Astrocyte of the spinal cord (primary cell): ENCODE results near the gene PDF.

Source experiments
- DNase-seq: peaks from one replicate; pipeline ENCODE4 v3.0.0; 2011; ENCODE audit warnings: low read depth, low spot score
- H3K4me3 ChIP-seq: 2 replicates; pipeline ENCODE4 v1.5.1; 2011; ENCODE audit warnings: low read depth, mild to moderate bottlenecking, low read length, moderate library complexity
- CTCF ChIP-seq: IDR thresholded peaks from 2 replicates; pipeline ENCODE4 v1.5.1; 2012; ENCODE audit warnings: low read depth, mild to moderate bottlenecking, low read length, inconsistent platforms
- in situ Hi-C: cut with HindIII; loops from 2 replicates; pipeline ENCODE4 v1.10.0; 2017; ENCODE audit warnings: low sequenced_read_pairs

PDF gene

GRCh38 chr16:69286941-69287713 lies 43.3 kb downstream of the PDF start:
- DNase-seq = peak; percentile 83
- peak; percentile 49 for TF ChIP-seq CTCF
- no peak overlapping the region for H3K4me3 ChIP-seq
- in situ Hi-C loops = no loop called here

- TF ChIP-seq CTCF = no peak
- DNase-seq = no peak
- in situ Hi-C loops = no loop called here
- no peak overlapping the region for H3K4me3 ChIP-seq
Measured at GRCh38 chr16:69285240-69285639, 45.1 kb downstream of the PDF start.

- no peak for TF ChIP-seq CTCF
- no peak for DNase-seq
- in situ Hi-C loops = no loop called here
- H3K4me3 ChIP-seq = no peak overlapping the region
Measured at GRCh38 chr16:69283851-69284250, 46.5 kb downstream of the PDF start.

GRCh38 chr16:69277413-69277812 lies 53.0 kb downstream of the PDF start:
- no peak overlapping the region for H3K4me3 ChIP-seq
- DNase-seq = no peak
- in situ Hi-C loops = no loop called here
- TF ChIP-seq CTCF = no peak
